ENCODE data around the gene BRD3.
"Not testable (repeated sequence)": the region's sequence is repeated elsewhere in the genome, so short reads cannot be mapped to it uniquely, and the experiment has no call there.

BRD3 gene

DNA sequence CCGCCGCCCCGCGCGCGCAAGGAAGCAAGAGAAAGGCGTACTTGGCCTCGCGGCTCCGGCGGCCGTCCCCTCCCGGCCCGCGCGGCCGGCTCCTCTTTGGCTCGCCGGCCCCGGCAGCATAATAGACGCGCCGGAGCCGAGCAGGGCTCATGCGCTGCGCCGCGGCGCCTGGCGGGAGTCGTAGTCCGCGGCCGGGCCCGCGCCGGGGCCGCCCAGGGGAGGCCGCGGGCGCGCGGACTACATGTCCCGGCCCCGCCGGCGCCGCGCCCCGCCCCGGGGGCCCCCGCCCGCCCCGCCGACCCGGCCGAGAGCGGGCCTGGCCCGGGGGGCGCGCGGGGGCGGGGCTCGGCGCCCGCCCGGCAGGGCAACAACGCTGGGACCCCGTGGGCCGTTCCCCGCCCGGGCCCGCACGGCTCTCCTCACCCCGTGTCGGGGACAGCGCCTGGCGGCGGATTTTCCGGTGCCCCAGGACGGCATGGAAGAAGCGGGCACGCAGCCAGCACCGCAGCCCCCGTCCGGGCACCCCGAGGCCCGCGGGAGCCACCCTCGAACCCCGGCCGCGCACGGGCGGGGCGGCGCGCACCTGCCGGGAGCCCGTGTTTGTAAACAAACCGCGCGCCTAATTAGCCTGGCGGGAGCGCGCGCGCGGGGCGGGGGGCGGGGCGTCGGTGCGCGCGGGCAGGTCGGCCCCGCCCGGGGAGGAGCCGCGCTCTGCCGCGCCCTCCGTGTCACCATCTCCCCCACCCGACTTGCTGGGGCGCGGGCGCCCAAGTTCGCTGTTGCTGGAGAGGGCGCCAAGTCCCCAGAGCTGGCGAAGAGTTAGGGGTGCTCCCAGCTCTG lies at the start of gene BRD3:
TSS of gene BRD3 (minus strand) at position 123 of the 840 bp plus-strand sequence. CDS start 14,549 bp downstream, outside the sequence.
- peak; percentile 93 for DNase-seq

DNA sequence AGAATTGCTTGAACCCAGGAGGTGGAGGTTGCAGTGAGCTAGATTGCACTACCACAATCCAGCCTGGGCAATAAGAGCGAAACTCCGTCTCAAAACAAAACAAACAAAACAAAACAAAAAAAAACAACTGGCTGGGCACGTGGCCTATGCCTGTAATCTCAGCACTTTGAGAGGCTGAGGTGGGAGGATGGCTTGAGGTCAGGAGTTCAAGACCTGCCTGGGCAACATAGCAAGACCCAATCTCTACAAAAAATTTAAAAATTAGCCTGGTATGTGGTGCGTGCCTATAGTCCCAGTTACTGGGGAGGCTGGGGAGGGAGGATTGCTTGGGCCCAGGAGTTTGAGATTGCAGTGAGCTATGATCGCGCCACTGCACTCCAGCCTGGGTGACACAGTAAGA lies 44.7 kb upstream of the BRD3 start:
- no peak for DNase-seq

DNA sequence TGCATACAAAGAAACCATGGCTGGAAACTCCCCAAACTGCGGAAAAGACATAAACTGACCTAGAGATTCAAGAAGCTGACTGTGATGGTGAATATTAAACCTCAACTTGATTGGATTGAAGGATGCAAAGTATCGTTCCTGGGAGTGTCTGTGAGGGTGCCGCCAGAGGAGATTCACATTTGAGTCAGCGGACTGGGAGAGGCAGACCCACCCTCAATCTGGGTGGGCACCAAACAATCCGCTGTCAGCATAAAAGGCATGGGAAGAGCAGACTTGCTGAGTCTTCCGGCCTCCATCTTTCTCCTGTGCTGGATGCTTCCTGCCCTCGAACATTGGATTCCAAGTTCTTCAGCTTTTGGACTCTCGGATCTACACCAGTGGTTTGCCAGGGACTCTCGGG lies 43.2 kb upstream of the BRD3 start:
- no peak for DNase-seq

DNA sequence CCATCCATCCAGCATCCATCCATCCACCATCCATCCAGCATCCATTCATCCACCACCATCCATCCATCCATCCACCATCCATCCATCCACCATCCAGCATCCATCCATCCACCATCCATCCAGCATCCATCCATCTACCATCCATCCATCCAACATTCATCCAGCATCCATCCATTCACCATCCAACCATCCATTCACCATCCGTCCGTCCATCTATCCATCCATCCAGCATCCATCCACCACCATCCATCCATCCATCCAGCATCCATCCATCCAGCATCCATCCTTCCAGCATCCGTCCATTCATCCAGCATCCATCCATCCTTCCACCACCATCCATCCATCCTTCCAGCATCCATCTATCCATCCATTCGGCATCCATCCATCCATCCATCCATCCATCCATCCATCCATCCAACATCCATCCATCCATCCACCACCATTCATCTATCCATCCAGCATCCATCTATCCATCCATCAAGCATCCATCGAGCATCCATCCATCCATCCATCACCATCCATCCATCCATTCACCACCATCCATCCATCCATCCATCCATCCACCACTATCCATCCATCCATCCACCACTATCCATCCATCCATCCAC lies 35.7 kb upstream of the BRD3 start:
- DNase-seq: no peak

DNA sequence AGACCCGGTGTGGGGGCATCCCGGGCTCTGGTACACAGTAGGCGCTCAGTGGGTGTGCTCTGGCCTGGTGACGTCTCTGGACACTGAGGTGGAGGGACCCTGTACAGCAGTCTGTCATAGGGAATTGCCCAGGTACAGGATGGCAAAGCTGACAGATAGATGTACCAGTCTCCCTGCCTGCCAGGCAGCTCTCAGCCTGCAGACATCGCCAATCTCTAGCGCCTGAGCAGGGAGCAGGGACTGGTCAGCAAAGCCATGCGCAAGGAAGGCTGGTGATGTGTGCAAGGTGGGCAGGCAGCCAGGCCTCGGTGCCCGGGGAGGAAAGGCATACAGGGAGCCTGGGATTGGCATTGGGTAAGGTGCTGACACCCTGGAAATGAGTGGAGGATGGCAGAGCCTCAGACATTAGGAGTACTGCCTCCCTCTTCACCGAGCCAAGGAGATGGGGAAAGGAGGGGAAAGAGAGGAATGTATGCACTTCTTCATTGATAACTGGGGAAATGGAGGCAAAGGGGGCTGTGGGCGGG lies 33.9 kb upstream of the BRD3 start:
- no peak for DNase-seq

DNA sequence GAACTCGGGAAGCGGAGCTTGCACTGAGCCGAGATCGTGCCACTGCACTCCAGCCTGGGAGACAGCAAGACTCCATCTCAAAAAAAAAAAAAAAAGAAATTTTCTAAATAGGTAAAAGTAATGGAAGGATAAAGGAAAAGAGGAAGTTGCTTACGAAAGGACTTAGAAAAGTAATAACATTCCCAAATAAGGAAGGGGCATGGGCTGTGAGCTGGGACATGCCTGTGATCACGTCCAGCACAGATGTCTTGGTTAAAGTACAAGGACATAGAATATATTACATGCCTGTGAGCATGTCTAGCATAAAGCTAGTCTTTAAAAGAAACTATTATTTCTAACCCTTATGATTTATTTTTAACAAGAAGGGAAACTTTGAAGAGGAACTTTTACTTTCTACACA lies 33.3 kb upstream of the BRD3 start:
- DNase-seq: not testable (repeated sequence)

DNA sequence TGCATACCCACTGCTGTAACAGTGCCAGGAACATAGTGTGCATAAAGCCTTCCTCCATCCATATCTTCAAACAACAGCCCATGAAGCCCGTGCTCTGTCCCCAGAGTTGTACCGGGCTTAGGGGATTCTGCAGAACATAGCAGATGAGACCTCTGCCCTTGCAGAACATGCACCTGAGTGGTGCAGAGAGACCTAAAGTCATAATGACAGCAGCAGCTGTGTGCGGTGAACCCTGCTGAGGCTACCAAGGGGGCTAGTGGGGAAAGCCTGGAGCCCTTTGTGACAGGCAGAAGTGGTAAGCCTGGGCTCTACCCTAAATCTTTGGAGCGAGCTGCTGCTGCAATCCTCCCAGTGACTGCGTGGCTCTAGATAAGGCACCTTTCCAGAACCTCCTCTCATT lies 32.2 kb upstream of the BRD3 start:
- DNase-seq: no peak

DNA sequence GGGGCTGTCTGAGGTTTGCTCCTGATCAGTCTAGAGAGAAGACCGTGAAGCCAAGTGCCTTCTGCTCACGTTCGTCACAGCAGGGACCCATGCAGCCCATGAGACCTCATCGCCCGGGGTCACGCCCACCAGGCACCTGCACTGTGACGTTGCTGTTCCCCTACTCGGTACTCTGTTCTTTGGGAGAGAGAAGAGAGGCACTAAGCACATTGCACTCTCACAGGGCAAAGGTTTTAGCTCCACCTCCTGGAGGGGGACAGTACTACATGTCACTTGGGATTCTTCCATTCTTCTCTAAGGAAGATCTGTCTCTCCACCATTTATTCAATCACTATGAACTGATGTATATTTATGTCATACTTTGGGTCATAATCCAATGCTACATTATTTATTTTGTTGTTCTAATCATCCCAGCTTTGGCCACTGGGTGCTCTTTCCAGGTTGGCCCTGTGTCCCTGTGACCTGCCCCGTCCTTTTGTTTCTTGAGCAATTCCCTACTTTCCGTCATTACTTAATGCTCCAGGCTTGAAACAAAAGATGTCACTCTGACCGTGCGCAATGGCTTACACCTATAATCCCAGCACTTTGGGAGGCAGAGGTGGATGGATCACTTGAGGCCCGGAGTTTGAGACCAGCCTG lies 31.4 kb upstream of the BRD3 start:
- peak; percentile 47 for DNase-seq

DNA sequence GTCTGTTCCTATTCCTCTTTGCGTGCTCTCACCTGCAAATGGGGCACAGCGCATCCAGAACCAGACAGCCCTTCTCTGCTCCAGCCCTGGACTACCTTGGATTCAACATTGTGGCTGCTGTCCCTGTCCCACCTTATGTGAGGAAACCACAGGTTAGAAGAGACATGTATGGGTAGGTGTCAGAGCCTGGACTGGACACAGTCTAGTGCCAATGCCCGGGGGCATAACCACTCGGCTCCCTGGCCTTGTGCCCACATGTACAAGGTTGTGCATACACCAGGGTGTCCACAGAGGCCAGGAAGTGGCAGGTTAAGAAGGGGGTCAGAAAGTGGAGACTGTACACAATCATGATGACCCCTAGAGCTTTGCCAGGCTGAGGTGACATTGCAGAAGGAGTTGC lies 22.1 kb upstream of the BRD3 start:
- DNase-seq: no peak

DNA sequence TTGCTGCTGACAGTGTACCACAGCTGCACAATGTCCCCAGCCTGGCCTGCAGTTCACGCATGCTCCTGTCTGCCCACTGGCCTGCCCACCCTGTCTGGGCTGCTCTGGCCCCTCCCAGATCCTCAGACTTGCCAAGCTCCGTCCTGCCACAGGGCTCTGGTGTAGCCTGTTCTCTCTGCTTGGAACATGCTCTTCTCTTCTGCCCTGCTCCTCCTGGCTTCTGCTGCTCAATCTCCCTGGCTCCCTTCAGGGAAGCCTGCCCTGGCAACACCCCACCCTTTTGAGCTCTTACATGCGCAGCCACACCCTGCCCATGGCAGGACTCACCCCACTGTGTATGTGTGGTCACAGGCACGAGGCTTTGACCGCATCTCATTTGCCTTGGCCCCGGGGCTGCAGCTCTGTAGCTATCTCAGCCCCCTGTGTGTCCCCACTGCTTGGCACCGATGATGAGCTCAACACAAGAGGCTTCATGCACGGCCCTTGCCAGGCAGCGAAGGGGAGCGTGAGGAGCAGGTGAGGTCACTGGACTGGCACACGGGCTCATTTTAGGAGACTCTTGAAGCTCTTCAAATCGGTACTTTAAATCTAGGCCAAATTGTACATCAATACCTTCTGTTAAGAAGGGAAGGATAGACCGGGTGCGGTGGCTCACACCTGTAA lies 20.4 kb upstream of the BRD3 start:
- DNase-seq: no peak

DNA sequence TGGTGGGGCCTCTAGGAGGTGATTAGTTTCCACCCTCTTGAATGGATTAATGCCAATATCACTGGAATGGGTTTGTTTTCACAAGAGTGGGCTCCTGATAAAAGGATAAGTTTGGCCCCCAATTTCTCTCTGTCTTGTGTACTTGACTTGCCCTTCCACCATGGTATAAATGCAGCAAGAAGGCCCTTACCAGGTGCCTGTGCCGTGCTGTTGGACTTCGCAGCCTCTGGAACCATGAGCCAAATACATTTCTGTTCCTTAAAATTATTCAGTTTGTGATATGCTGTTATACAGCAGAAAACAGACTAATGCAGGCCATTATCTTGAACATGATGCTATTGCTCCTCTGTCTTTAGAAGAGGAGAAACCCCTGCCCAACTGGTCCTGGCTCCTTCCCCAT lies 17.8 kb upstream of the BRD3 start:
- DNase-seq: no peak

DNA sequence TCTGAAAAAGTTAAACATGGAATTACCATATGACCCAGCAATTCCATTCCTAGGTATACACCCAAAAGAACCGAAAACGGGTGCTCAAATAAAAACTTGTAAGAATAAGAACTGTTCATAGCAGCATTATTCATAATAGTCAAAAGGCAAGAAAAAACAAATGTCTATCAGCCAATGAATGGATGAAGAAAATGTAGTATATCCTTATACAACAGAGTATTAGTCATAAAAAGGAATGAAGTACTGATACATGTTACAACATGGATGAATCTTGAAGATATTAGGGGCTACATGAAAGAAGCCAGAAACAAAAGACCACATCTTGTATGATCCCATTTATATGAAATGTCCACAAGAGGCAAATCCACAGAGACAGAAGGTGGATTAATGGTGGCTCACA lies 15.6 kb upstream of the BRD3 start:
- DNase-seq: no peak

DNA sequence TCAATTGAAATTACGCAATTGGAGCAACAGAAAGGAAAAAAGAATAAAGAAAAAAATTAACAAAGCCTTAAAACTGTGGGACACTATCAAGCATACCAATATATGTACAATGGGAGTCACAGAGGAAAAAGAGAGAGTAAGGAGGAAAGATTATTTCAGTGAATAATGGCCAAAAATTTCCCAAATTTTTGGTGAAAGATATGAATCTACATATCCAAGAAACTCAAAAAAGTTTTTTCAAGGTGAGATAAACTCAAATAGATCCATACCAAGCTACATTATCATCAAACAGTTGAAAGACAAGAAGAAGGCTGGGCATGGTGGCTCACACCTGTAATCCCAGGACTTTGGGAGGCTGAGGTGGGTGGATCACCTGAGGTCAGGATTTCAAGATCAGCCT lies 8.8 kb upstream of the BRD3 start:
- no peak for DNase-seq

DNA sequence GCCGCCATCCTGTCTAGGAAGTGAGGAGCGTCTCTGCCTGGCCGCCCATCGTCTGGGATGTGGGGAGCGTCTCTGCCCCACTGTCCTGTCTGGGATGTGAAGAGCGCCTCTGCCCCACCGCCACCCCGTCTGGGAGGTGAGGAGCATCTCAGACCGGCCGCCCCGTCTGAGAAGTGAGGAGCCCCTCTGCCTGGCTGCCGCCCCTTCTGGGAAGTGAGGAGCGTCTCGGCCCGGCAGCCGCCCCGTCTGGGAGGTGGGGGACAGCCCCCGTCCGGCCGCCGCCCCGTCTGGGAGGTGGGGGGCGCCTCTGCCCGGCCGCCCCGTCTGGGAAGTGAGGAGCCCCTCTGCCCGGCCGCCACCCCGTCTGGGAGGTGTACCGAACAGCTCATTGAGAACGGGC lies 7.9 kb upstream of the BRD3 start:
- DNase-seq: not testable (repeated sequence)

DNA sequence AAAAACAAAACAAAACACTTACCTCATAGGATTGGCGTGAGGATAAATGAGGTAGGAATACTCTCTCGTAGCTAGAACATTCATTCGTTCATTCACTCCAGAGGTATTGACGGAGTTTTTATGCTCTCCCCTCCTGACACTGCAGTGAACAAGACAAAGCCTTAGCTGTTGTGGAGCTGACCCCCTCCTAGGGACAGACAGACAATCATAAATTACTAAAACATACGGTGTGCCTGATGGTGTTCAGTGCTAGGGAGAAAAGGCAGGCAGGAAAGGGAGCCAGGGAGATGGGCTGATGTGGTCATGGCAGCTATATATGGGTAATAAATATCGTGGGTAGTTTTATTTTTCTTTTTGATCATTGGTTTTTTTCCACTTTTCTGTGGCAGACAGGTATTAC lies 5.7 kb upstream of the BRD3 start:
- no peak for DNase-seq

DNA sequence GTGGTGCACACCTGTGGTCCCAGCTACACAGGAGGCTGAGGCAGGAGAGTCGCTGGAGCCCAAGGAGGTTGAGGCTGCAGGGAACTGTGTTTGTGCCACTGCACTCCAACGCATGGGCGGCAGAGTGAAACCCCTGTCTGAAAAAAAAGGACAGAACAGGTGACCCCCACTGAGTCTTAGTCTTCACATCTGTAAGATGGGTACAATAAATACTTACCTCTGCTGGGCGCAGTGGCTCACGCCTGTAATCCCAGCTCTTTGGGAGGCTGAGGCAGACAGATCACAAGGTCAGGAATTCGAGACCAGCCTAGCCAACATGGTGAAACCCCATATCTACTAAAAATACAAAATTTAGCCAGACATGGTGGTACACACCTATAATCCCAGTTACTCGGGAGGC lies 4.9 kb upstream of the BRD3 start:
- DNase-seq: not testable (repeated sequence)

DNA sequence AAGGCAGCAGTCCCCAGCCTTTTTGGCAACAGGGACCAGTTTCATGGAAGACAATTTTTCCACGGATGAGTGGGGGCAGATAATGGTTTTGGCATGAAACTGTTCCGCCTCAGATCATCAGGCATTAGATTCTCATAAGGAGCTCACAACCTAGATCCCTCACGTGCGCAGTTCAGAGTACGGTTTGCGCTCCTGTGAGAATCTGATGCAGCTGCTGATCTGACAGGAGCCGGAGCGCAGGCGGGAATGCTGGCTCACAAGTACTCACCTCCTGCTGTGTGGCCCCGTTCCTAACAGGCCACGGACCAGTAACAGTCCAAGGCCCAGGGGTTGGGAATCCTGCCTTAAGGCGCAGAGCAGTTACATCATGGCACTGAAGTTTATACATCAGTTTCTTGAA lies 3.3 kb upstream of the BRD3 start:
- DNase-seq: no peak

DNA sequence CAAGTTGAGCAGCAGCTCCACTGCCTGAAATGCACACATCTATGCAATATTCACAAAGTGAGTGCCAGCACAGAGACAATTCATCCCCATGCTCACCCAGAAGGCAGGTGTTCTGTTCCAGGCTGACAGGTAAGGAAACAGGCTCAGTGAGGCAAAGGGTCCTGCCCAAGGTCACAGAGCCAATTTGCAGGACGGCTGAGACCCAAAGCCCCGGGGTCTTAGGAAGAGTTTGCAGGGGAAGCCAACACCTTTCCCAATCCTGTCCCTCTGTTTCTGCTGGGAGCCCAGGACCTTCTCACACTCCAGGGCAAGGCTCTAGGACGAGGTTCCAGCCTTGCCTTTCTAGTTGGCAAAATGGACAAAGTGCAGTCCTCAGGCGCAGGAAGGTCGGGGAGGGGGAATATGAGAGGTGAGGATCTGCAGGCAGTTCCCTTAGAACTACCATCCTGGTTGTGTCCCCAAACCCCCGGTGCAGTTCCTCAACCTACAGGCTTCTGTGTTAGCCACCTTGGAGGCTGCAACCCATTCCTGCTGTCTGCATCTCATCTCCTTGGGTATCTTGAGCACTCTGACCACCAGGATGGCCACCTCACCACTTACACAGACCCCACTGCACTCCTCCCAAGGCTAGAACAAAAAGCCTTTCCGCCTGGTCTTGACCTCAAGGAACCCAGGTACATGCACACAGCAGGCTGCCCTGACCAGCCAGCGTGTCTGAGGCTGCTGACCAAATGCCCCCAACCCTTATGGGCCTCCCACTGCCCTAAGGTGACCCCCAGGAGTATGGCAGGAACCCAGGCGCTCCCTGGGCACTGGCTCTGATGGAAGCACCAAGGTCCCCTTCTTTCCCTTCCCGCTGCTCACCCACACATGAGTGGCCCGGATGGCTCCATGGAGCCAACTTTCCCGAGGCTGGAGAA lies 1.9 kb upstream of the BRD3 start:
- no peak for DNase-seq

DNA sequence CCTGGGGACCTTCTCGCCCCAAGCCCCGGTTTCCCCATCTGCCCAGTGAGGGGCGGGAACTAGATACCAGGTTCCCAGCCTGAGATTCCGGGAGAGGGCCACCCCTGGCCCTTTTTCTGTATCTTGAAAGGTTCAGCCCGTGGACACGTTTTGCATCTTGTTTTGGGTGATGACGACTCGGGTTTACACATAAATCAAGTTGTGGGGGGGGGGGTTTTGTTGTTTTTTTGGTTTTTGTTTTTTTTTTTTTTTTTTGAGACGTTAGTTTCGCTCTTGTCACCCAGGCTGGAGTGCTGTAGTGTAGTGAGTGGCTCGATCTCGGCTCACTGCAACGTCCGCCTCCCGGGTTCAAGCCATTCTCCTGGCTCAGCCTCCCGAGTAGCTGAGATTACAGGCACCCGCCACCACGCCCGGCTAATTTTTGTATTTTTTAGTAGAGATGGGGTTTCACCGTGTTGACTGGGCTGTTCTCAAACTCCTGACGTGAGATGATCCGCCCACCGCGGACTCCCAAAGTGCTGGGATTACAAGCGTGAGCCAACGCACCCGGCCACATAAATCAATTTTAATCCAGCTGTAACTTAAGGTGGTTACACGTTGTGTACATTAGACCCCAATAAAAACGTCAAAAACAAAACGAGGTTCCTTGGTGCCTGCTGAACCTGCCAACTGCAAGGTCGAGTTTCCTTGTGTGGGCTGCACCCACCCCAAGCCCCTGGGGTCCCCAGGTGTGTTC lies 1.1 kb upstream of the BRD3 start:
- no peak for DNase-seq

DNA sequence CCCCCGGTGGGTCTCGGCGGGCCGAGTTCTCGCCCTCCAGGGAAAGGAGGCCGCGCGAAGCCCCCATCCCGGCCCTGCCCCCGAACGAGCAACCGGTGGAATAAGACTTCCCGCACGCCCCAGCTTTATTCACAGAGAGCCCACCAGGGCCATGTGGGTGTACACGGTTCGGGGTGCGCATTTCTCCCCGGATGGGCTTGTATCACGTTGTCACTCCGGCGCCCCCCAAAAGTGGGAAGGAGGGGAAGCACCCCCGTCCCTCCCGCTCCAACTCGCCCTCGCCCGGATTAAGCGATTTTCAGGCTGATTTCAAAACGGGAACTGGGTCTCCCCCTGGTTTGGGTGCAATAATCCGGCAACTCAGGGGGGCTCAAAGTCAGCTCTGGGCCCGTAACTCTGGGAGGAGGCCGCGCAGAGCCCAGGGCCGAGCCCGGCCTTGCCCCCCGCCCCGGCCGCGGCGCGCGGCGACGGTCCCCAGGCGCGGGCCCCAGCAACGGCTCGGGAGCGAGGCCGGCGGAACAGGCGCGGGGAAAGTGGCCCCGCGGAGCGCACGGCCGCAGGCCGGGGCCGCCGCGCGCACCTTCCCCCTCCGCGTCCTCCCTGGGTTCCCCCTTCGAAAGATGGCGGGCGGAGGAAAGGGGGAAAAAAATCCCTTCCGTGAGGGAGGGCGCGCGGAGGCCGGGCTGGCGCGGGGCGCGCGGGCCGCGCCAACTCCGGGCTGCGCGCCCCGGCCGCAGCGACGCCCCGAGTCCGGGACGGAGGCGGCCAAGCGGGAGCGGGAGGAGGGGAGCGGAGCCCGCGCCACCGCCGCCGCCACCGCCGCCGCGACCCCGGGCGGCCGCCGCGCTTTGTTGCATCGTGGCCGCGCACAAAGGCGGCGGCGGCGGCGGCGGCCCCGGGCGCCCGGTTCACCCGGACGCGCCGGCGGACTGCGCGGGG lies 644 bp downstream of the BRD3 start:
- DNase-seq: no peak
